Iris pigment epithelial cell (primary cell): ENCODE results near the gene TM2D1.

Source experiments
- DNase-seq: peaks from one replicate; pipeline ENCODE4 v3.0.0-alpha.2; 2011; ENCODE audit warnings: low read depth

Gene TM2D1

GRCh38 chr1:61644303-61644702 is 80.6 kb downstream of the TM2D1 start:
- no peak for DNase-seq

- DNase-seq, result no peak
These were observed 82.3 kb downstream of the TM2D1 start for GRCh38 chr1:61642475-61643232.

GRCh38 chr1:61641578-61642336 is 83.2 kb downstream of the TM2D1 start:
- DNase-seq, result peak; percentile 39

- DNase-seq, result no peak
These were observed 84.1 kb downstream of the TM2D1 start for GRCh38 chr1:61640531-61641530.

- no peak for DNase-seq
These were observed 85.2 kb downstream of the TM2D1 start for GRCh38 chr1:61639608-61640336.

- no peak for DNase-seq
These were observed 85.9 kb downstream of the TM2D1 start for GRCh38 chr1:61638911-61639605.

GRCh38 chr1:61638296-61638695 is 86.6 kb downstream of the TM2D1 start:
- DNase-seq, result peak; percentile 67

GRCh38 chr1:61637470-61637869 is 87.5 kb downstream of the TM2D1 start:
- no peak for DNase-seq

GRCh38 chr1:61636814-61637213 is 88.1 kb downstream of the TM2D1 start:
- no peak for DNase-seq

- no peak for DNase-seq
These were observed 88.6 kb downstream of the TM2D1 start for GRCh38 chr1:61636376-61636775.

- no peak for DNase-seq
These were observed 89.4 kb downstream of the TM2D1 start for GRCh38 chr1:61635557-61635956.

GRCh38 chr1:61631436-61631835 is 93.5 kb downstream of the TM2D1 start:
- DNase-seq, result no peak
